Measurements from ENCODE around the gene BAZ1A. TPM values are rescaled to one million over a fixed set of nuclear protein-coding genes. Genes with fewer than 3 reads are reported as not detected.

The BAZ1A gene
- total and polyA plus RNA-seq, 10 of the 15 experiments (the other 5 are each of a cell fraction or from before 2014, with no cell fraction given): 34.3 to 96.5 (median 50.7) TPM

DNA sequence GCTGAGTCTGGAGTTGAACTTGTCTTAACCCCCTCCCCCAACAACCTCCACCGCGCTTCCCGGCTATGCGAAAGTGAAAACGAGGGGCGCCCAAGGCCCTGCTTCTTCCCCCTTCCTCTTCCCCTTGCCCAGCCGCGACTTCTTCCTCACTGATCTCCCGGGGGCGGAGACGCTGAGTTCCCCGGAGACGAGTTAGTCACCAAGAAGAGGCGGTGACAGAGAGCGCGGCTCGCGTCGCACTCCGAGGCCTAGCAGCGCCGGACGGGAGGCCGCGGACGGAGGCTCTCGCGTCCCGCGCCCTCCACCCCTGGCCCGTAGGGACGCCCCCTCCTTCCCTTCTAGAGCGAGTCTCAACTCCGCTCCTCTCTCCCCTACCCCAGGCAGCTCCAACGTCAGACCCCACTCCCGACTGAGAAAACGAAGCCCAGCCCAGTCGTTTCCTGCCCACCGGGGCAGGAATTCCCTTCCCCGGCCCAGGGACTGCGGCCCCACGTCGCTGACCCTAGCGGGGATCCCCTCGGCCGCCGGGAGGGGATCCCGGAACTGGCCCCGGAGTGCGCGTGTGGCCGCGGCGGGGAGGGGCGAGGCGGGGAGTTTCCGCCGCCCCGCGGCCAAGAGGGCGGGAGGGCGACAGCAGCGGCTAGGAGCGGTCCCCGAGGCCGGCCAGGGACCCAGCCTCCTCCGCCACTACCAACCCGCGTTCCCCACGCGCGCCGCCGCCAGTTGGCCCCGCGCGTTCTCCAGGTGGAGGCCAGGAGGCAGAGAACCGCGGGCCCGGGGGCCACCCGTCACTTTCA is 1.4 kb downstream of the BAZ1A start (continued):
- TF ChIP-seq PKNOX1 (IDR thresholded peaks at IDR 0.05): peak; percentile 43
- TF ChIP-seq, protein P1, sequence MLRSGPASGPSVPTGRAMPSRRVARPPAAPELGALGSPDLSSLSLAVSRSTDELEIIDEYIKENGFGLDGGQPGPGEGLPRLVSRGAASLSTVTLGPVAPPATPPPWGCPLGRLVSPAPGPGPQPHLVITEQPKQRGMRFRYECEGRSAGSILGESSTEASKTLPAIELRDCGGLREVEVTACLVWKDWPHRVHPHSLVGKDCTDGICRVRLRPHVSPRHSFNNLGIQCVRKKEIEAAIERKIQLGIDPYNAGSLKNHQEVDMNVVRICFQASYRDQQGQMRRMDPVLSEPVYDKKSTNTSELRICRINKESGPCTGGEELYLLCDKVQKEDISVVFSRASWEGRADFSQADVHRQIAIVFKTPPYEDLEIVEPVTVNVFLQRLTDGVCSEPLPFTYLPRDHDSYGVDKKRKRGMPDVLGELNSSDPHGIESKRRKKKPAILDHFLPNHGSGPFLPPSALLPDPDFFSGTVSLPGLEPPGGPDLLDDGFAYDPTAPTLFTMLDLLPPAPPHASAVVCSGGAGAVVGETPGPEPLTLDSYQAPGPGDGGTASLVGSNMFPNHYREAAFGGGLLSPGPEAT (IDR thresholded peaks at IDR 0.05; ENCODE audit: low read depth): peak; percentile 91
- TF ChIP-seq ZNF207 (IDR thresholded peaks at IDR 0.05; ENCODE audit: borderline replicate concordance): no peak
- no peak for TF ChIP-seq BRCA1 (IDR thresholded peaks at IDR 0.05; ENCODE audit: low read depth, low read length)
- peak; percentile 90 for TF ChIP-seq RELA (IDR thresholded peaks at IDR 0.05; ENCODE audit: borderline replicate concordance, partially characterized antibody)
- TF ChIP-seq CBFB (IDR thresholded peaks at IDR 0.05; ENCODE audit: low read depth): peak; percentile 39; the same call in 1 of the 2 replicates
- peak; percentile 65; the same call in 1 of the 2 replicates for TF ChIP-seq POLR2AphosphoS5 (IDR thresholded peaks at IDR 0.05; ENCODE audit: low read length)
- peak; percentile 86 for TF ChIP-seq NR2F1 (conservative IDR thresholded peaks at IDR 0.05)
- TF ChIP-seq LARP7 (IDR thresholded peaks at IDR 0.05): no peak; the same call in none of the 2 replicates
- TF ChIP-seq CBX5 (IDR thresholded peaks at IDR 0.05; ENCODE audit: low read depth): no peak
- peak; percentile 93 for TF ChIP-seq IKZF1 (conservative IDR thresholded peaks at IDR 0.05)
- 0 out of 2 replicates have a peak, but pooled peaks have one; percentile 61 for TF ChIP-seq ZNF592 (IDR thresholded peaks at IDR 0.05)
- no peak for TF ChIP-seq SKIL (IDR thresholded peaks at IDR 0.05; ENCODE audit: low read depth, poor library complexity, severe bottlenecking)
- no peak for TF ChIP-seq KAT2A (conservative IDR thresholded peaks at IDR 0.05; ENCODE audit: control insufficient read depth, low read depth, low read length)
- peak in 1 of 2 experiments; percentile 96; a peak in 2 of 4 replicates for TF ChIP-seq ETV6 (conservative IDR thresholded peaks at IDR 0.05 in 1 of 2, IDR thresholded peaks at IDR 0.05 in 1 of 2; ENCODE audit: borderline replicate concordance in 1 of 2, low read depth in 1 of 2)
- peak in 1 of 2 experiments; percentile 76; a peak in 2 of 3 replicates for TF ChIP-seq EGR1 (IDR thresholded peaks at IDR 0.05; ENCODE audit: borderline replicate concordance in 1 of 2, low read depth in 2 of 2, low read length in 2 of 2)
- peak; percentile 84 for TF ChIP-seq POLR2A (IDR thresholded peaks at IDR 0.05; ENCODE audit: low read depth, low read length)
- 0 out of 2 replicates have a peak, but pooled peaks have one; percentile 62 for TF ChIP-seq SMAD5 (IDR thresholded peaks at IDR 0.05; ENCODE audit: low read depth)

Data from GM12878 (cell line).